CD4-positive, alpha-beta memory T cell (primary cell): ENCODE data around the gene PTPN5. TPM values are rescaled to one million over a fixed set of nuclear protein-coding genes. Genes with fewer than 3 reads are reported as not detected.

Experiments used
- CTCF ChIA-PET: fragments of 350-600 bp; sonication (Branson Sonifier 250); formaldehyde crosslinking; loops from one replicate; lab custom pipeline; 2021; ENCODE audit warnings: inconsistent platforms; ENCODE audit not compliant: partially characterized antibody; lab: Charles Lee
- POLR2A ChIA-PET: fragments of 350-600 bp; sonication (Branson Sonifier 250); formaldehyde crosslinking; loops from one replicate; lab custom pipeline; 2021; ENCODE audit not compliant: partially characterized antibody; lab: Charles Lee
- DNase-seq, 5 donors: peaks; one replicate each; pipeline versions ENCODE4 v3.0.0 to v3.0.0-alpha.2; 2020 to 2022; ENCODE audit warnings: mixed read lengths in 1 of 5
- H3K27ac ChIP-seq: one replicate; pipeline ENCODE4 v1.7.0; 2013; ENCODE audit warnings: low read depth, low read length
- H3K27me3 ChIP-seq: 2 replicates; pipeline ENCODE4 v1.7.0; 2013; ENCODE audit warnings: mild to moderate bottlenecking, low read length, moderate library complexity; ENCODE audit not compliant: insufficient read depth
- H3K36me3 ChIP-seq: 2 replicates; pipeline ENCODE4 v1.7.0; 2013; ENCODE audit warnings: mild to moderate bottlenecking, low read length, moderate library complexity; ENCODE audit not compliant: insufficient read depth
- H3K4me1 ChIP-seq: 2 replicates; pipeline ENCODE4 v1.7.0; 2013; ENCODE audit warnings: mild to moderate bottlenecking, low read length, moderate library complexity; ENCODE audit not compliant: insufficient read depth
- H3K4me3 ChIP-seq, 2 donors: one replicate each; pipeline ENCODE4 v1.7.0; 2013; ENCODE audit warnings: low read length in 2 of 2, mild to moderate bottlenecking in 1 of 2
- H3K9me3 ChIP-seq, 2 donors: one replicate each; pipeline ENCODE4 v1.7.0; 2013; ENCODE audit warnings: low read length in 2 of 2, control low read depth in 1 of 2; ENCODE audit not compliant: control insufficient read depth in 1 of 2
- H3K27ac Mint-ChIP-seq, 7 donors: one replicate each; pipeline ENCODE4 v1.8.0; 2020 to 2021; ENCODE audit warnings: mixed read lengths in 7 of 7, mild to moderate bottlenecking in 6 of 7, inconsistent platforms in 3 of 7, moderate library complexity in 3 of 7
- H3K27me3 Mint-ChIP-seq, 2 donors: one replicate each; pipeline ENCODE4 v1.8.0; 2020 to 2021; ENCODE audit warnings: mixed read lengths in 2 of 2
- H3K36me3 Mint-ChIP-seq, 2 donors: one replicate each; pipeline ENCODE4 v1.8.0; 2020 to 2021; ENCODE audit warnings: mixed read lengths in 2 of 2, inconsistent platforms in 1 of 2, mild to moderate bottlenecking in 1 of 2
- H3K4me1 Mint-ChIP-seq, 4 donors: one replicate each; pipeline ENCODE4 v1.8.0; 2020 to 2021; ENCODE audit warnings: mixed read lengths in 4 of 4, mild to moderate bottlenecking in 1 of 4
- H3K4me3 Mint-ChIP-seq, 8 donors: one replicate each; pipeline ENCODE4 v1.8.0; 2020 to 2021; ENCODE audit warnings: mixed read lengths in 8 of 8, mild to moderate bottlenecking in 7 of 8, moderate library complexity in 6 of 8, inconsistent platforms in 3 of 8
- H3K9me3 Mint-ChIP-seq, 8 donors: one replicate each; pipeline ENCODE4 v1.8.0; 2020 to 2021; ENCODE audit warnings: mixed read lengths in 8 of 8, mild to moderate bottlenecking in 5 of 8, inconsistent platforms in 3 of 8, moderate library complexity in 1 of 8
- intact Hi-C: fragments of 100-400 bp; cut with micrococcal nuclease; formaldehyde crosslinking; loops from one replicate; pipeline ENCODE4 v1.15.1; 2023
- polyA plus RNA-seq, 2 donors: library from polyadenylated mRNA; unstranded; fragments of 300-500 nt; fragmentation: Illumina TruSeq; gene quantifications; one replicate each; pipeline ENCODE4 v1.2.3, GENCODE V29; 2021
- total RNA-seq, 2 experiments: library from RNA; stranded (reverse); gene quantifications; one replicate each; pipeline ENCODE4 v1.2.3, GENCODE V29; 2021

Gene PTPN5
- total and polyA plus RNA-seq, 4 experiments from 2014 or later = not detected

DNA sequence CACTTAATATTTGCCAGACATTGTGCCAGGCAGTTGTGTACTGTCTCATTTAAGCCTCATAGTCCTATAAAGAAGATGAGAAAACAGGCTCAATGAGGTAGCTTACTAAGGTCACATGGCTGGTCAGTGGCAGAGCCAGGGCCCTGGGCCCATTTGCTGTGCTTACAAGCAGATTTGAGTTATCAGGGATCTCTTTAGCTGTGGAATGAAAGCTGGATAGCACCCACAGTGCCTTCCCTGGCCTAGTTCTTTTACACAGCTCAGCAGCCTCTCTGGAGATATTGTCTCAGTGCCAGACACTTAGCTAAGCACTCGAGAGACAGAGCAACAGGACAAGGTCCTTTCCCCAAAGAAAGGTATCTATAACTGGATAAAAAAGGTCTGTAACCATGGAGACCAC lies 86.9 kb downstream of the PTPN5 start:
- H3K4me1 Mint-ChIP-seq = peaks cover 15 to 36% (median 25%) of the 10 kb centered on the region in 4 donors
- H3K4me1 ChIP-seq = peaks cover 15% of the 10 kb centered on the region
- H3K36me3 Mint-ChIP-seq = peaks cover 3% of the 10 kb centered on the region in 2 donors
- DNase-seq = no peak
- no peaks in the 10 kb centered on the region for H3K27me3 Mint-ChIP-seq
- no peaks in the 10 kb centered on the region for H3K27me3 ChIP-seq
- H3K27ac ChIP-seq = no peak overlapping the region
- no peaks in the 10 kb centered on the region for H3K36me3 ChIP-seq
- no peaks in the 10 kb centered on the region for H3K9me3 Mint-ChIP-seq
- intact Hi-C loops = no loop called here
- H3K4me3 Mint-ChIP-seq = peak overlapping the region in 6 of 8 donors; percentile 22 to 96 (median 74)
- H3K9me3 ChIP-seq = no peaks in the 10 kb centered on the region
- POLR2A ChIA-PET = interaction anchor here (1.8 to 3.5 kb wide), 3 partner anchors 16 to 382 kb away, joined by 5 to 19 read pairs (median 18); partner anchors contain the start of genes GTF2H1, HPS5 and TSG101
- H3K27ac Mint-ChIP-seq = peak overlapping the region in 2 of 7 donors; percentile 37 to 78
- CTCF ChIA-PET = interaction anchor here (1.3 to 5.8 kb wide), 6 partner anchors 17 to 164 kb away, joined by 3 to 42 read pairs (median 8); no protein-coding TSS in a partner anchor
- no peak overlapping the region for H3K4me3 ChIP-seq

GRCh38 chr11:18704045-18704645 lies 87.5 kb downstream of the PTPN5 start:
- no peaks in the 10 kb centered on the region for H3K36me3 ChIP-seq
- no peaks in the 10 kb centered on the region for H3K27me3 ChIP-seq
- H3K27ac Mint-ChIP-seq = peak overlapping the region in 3 of 7 donors; percentile 12 to 50 (median 15)
- ChIA-PET CTCF (interaction anchor here (1.4 to 5.8 kb wide), 5 partner anchors 18 to 164 kb away, joined by 3 to 42 read pairs (median 8); no protein-coding TSS in a partner anchor), POLR2A (interaction anchor here (0.6 to 3.5 kb wide), 3 partner anchors 17 to 178 kb away, joined by 3 to 19 read pairs (median 18); partner anchors contain the start of gene TSG101)
- intact Hi-C loops = no loop called here
- peak overlapping the region in 4 of 8 donors; percentile 5 to 69 (median 16) for H3K4me3 Mint-ChIP-seq
- H3K4me1 ChIP-seq = peaks cover 21% of the 10 kb centered on the region
- peaks cover 3% of the 10 kb centered on the region in 2 donors for H3K36me3 Mint-ChIP-seq
- no peak overlapping the region for H3K4me3 ChIP-seq
- no peaks in the 10 kb centered on the region for H3K9me3 ChIP-seq
- no peak overlapping the region for H3K27ac ChIP-seq
- no peaks in the 10 kb centered on the region for H3K27me3 Mint-ChIP-seq
- H3K9me3 Mint-ChIP-seq = no peaks in the 10 kb centered on the region
- DNase-seq = no peak
- peaks cover 15 to 41% (median 29%) of the 10 kb centered on the region in 4 donors for H3K4me1 Mint-ChIP-seq

DNA sequence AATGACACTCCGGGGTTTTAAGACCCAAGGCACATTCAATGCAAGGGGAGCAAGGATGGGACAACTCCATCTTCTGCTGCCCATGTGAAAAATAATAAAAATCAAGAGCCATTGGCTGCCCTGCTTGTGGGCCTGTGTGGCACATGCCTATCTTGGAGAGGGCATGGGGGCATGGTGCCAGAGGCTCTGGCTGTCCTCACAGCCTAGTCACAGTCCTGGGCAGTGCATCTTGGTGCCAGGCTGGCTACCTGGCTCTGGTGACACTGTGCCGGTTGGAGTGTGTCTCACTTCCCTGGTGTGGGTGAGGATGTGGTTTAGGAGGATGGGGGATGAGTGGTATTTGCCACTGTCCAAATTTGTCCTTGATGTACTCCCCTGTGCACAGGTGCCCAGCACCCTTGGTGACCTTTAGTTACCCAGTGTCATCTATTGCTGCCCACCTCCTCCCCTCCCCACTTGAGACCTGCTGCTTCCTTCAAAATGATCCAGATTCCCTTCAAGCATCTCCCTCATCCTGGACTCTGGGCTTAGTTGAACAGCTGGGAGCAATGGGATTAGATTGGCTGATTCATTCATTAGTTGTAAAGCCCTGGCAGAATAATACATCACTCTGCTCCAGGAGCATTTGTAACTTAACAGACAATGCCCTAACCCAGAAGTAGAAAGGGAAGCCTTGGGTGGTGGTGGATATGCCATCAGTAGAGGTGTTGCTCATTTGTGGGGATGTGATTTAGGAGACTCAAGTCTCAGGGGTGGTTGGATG lies 88.4 kb downstream of the PTPN5 start:
- POLR2A ChIA-PET = no interaction called here
- no peak for DNase-seq
- Histone ChIP-seq H3K4me3 (no peak overlapping the region), H3K9me3 (no peaks in the 10 kb centered on the region), H3K36me3 (no peaks in the 10 kb centered on the region), H3K4me1 (peaks cover 23% of the 10 kb centered on the region), H3K27ac (no peak overlapping the region), H3K27me3 (no peaks in the 10 kb centered on the region)
- intact Hi-C loops = no loop called here
- Mint-ChIP-seq H3K27ac (peak overlapping the region in 2 of 7 donors; percentile 5 to 57), H3K36me3 (peaks cover 3% of the 10 kb centered on the region in 2 donors), H3K27me3 (no peaks in the 10 kb centered on the region), H3K4me1 (peaks cover 18 to 45% (median 32%) of the 10 kb centered on the region in 4 donors), H3K9me3 (no peaks in the 10 kb centered on the region), H3K4me3 (peak overlapping the region in 2 of 8 donors; percentile 14 to 39)
- CTCF ChIA-PET = interaction anchor here (5.8 kb wide), 1 partner anchor 18 kb away, joined by 42 read pairs; no protein-coding TSS in a partner anchor

DNA sequence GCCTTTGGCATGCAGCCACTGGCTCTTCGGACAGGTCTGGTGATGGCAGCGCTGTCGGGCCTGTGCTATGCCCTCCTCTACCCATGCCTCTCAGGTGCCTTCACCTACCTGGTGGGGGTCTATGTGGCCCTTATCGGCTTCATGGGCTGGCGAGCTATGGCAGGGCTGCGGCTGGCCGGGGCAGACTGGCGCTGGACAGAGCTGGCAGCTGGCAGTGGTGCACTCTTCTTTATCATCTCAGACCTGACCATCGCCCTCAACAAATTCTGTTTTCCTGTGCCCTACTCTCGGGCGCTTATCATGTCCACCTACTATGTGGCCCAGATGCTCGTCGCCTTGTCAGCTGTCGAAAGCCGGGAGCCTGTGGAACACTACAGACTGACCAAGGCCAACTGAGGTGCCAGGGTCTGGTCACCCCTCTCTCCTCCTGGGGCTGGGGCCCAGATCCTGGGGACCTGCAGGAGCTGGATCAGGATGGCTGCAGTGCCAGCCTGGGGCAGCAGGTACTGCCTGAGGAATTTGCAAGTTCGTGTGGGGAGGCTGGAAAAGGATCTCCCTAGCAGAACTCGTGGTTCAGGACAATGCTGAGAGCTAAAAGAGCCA lies 89.9 kb downstream of the PTPN5 start:
- Mint-ChIP-seq H3K27me3 (no peaks in the 10 kb centered on the region), H3K4me3 (no peak overlapping the region)

DNA sequence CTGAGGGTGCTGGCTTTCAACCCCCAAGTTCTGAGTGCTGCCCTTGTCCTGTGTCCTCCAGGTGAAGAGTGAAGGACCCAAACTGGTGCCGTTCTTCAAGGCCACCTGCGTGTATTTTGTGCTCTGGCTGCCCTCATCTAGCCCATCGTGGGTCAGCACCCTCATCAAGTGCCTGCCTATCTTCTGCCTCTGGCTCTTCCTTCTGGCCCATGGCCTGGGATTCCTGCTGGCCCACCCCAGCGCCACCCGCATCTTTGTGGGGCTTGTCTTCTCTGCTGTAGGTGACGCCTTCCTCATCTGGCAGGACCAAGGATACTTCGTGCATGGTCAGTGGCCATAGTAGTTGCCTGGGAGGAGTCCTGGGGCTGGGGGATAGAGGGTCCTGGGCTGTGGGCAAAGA lies 90.7 kb downstream of the PTPN5 start:
- Mint-ChIP-seq H3K9me3 (no peaks in the 10 kb centered on the region), H3K36me3 (peaks cover 0 to 3% of the 10 kb centered on the region in 2 donors), H3K27me3 (no peaks in the 10 kb centered on the region), H3K4me3 (peak overlapping the region in 5 of 8 donors; percentile 1 to 57 (median 48)), H3K27ac (no peak overlapping the region), H3K4me1 (peaks cover 14 to 40% (median 26%) of the 10 kb centered on the region in 4 donors)
- no peaks in the 10 kb centered on the region for H3K27me3 ChIP-seq
- intact Hi-C loops = no loop called here
- no peak overlapping the region for H3K27ac ChIP-seq
- no peak for DNase-seq
- ChIA-PET CTCF (interaction anchor here (5.8 kb wide), 1 partner anchor 21 kb away, joined by 42 read pairs; no protein-coding TSS in a partner anchor), POLR2A (no interaction called here)
- no peak overlapping the region for H3K4me3 ChIP-seq
- H3K4me1 ChIP-seq = peaks cover 23% of the 10 kb centered on the region
- no peaks in the 10 kb centered on the region for H3K9me3 ChIP-seq
- no peaks in the 10 kb centered on the region for H3K36me3 ChIP-seq

More for the DNA sequence above, 89.9 kb downstream of the PTPN5 start:
- peaks cover 2 to 3% of the 10 kb centered on the region in 2 donors for H3K36me3 Mint-ChIP-seq
- no peak for DNase-seq
- H3K4me3 ChIP-seq = no peak overlapping the region
- no peaks in the 10 kb centered on the region for H3K9me3 Mint-ChIP-seq
- POLR2A ChIA-PET = interaction anchor here (1.1 kb wide), 1 partner anchor 19 kb away, joined by 5 read pairs; no protein-coding TSS in a partner anchor
- H3K27ac ChIP-seq = no peak overlapping the region
- H3K27ac Mint-ChIP-seq = peak overlapping the region in 2 of 7 donors; percentile 32 to 81
- CTCF ChIA-PET = interaction anchor here (1.4 to 5.8 kb wide), 2 partner anchors 20 to 26 kb away, joined by 4 to 42 read pairs; no protein-coding TSS in a partner anchor
- H3K4me1 ChIP-seq = peaks cover 24% of the 10 kb centered on the region
- intact Hi-C loops = no loop called here
- no peaks in the 10 kb centered on the region for H3K27me3 ChIP-seq
- no peaks in the 10 kb centered on the region for H3K36me3 ChIP-seq
- peaks cover 17 to 44% (median 31%) of the 10 kb centered on the region in 4 donors for H3K4me1 Mint-ChIP-seq
- no peaks in the 10 kb centered on the region for H3K9me3 ChIP-seq

GRCh38 chr11:18700375-18700774 lies 91.2 kb downstream of the PTPN5 start:
- Mint-ChIP-seq H3K36me3 (peaks cover 0 to 3% of the 10 kb centered on the region in 2 donors), H3K27me3 (no peaks in the 10 kb centered on the region), H3K27ac (peak overlapping the region in 4 of 7 donors; percentile 6 to 91 (median 71)), H3K4me3 (peak overlapping the region; percentile 79 to 88 (median 82)), H3K4me1 (peaks cover 13 to 36% (median 22%) of the 10 kb centered on the region in 4 donors), H3K9me3 (no peaks in the 10 kb centered on the region)
- no peak overlapping the region for H3K4me3 ChIP-seq
- no peak for DNase-seq
- intact Hi-C loops = no loop called here
- ChIA-PET POLR2A (no interaction called here), CTCF (interaction anchor here (1.3 to 1.5 kb wide), 2 partner anchors 22 to 31 kb away, joined by 5 to 7 read pairs; no protein-coding TSS in a partner anchor)
- H3K9me3 ChIP-seq = no peaks in the 10 kb centered on the region
- H3K27me3 ChIP-seq = no peaks in the 10 kb centered on the region
- H3K36me3 ChIP-seq = no peaks in the 10 kb centered on the region
- H3K4me1 ChIP-seq = peaks cover 18% of the 10 kb centered on the region
- H3K27ac ChIP-seq = no peak overlapping the region
